D721Med (cell line): ENCODE data around the gene RTN4RL1.

Source experiments
- DNase-seq: peaks from one replicate; pipeline ENCODE4 v3.0.0; 2011; ENCODE audit warnings: low spot score; ENCODE audit not compliant: insufficient read length
- FAIRE-seq: peaks from 2 replicates; lab custom pipeline; 2011; peaks lifted over from hg19 to GRCh38; lab: Jason Lieb, UNC
- CTCF ChIP-seq: IDR thresholded peaks from 2 replicates; pipeline ENCODE4 v1.5.1; 2012; ENCODE audit warnings: mild to moderate bottlenecking, control low read depth; ENCODE audit not compliant: insufficient read depth; ENCODE audit errors: missing control alignments

The RTN4RL1 gene

GRCh38 chr17:1940810-1941185 is 84.3 kb downstream of the RTN4RL1 start:
- FAIRE-seq (no peak), DNase-seq (peak; percentile 75)
- no peak for TF ChIP-seq CTCF

GRCh38 chr17:1939981-1940809 is 84.9 kb downstream of the RTN4RL1 start:
- FAIRE-seq (no peak), DNase-seq (peak; percentile 15)
- no peak for TF ChIP-seq CTCF

- TF ChIP-seq CTCF: no peak
- peak; percentile 13 for DNase-seq
- FAIRE-seq: no peak
These were observed 87.7 kb downstream of the RTN4RL1 start for GRCh38 chr17:1937461-1937860.

GRCh38 chr17:1936766-1937165 is 88.4 kb downstream of the RTN4RL1 start:
- TF ChIP-seq CTCF: no peak
- DNase-seq: no peak
- FAIRE-seq: no peak

GRCh38 chr17:1934901-1935300 is 90.2 kb downstream of the RTN4RL1 start:
- no peak for TF ChIP-seq CTCF
- FAIRE-seq (no peak), DNase-seq (peak; percentile 9)

GRCh38 chr17:1933875-1934715 is 91.0 kb downstream of the RTN4RL1 start:
- no peak for FAIRE-seq
- TF ChIP-seq CTCF: no peak
- DNase-seq: peak; percentile 32
